Stimulated activated CD4-positive, alpha-beta T cell treated with anti-CD3 and anti-CD28 coated beads, Interleukin-15, amount 100 ng/mL, for 48 hours (primary cell): ENCODE results near the gene FOXO6.

ENCODE experiments used
- DNase-seq, 2 donors: peaks; one replicate each; pipeline ENCODE4 v3.0.0-alpha.2; 2020; ENCODE audit warnings: low read depth in 2 of 2

Gene FOXO6

GRCh38 chr1:41383094-41383852 lies 22.0 kb downstream of the FOXO6 start:
- peak in 1 of 2 donors; percentile 40 for DNase-seq

DNA sequence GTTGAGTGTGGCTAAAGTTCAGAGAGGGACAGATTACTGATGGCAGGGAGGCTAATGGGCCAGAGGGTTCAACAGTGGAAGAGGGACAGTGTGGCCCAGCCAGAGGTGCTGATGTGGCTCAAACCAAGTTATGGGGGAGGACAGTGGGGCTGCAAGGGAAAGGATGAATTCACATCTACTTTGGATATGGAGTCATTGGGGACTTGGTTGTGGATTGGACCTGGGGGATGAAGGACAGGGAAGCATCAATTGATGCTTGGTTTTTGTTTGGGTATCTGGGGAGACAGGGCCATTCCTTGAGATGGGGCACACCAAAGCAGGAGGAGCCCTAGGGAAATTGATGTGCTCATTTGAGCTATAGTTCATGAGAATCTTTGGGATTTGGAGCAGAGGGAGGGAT lies 23.3 kb downstream of the FOXO6 start:
- no peak for DNase-seq

DNA sequence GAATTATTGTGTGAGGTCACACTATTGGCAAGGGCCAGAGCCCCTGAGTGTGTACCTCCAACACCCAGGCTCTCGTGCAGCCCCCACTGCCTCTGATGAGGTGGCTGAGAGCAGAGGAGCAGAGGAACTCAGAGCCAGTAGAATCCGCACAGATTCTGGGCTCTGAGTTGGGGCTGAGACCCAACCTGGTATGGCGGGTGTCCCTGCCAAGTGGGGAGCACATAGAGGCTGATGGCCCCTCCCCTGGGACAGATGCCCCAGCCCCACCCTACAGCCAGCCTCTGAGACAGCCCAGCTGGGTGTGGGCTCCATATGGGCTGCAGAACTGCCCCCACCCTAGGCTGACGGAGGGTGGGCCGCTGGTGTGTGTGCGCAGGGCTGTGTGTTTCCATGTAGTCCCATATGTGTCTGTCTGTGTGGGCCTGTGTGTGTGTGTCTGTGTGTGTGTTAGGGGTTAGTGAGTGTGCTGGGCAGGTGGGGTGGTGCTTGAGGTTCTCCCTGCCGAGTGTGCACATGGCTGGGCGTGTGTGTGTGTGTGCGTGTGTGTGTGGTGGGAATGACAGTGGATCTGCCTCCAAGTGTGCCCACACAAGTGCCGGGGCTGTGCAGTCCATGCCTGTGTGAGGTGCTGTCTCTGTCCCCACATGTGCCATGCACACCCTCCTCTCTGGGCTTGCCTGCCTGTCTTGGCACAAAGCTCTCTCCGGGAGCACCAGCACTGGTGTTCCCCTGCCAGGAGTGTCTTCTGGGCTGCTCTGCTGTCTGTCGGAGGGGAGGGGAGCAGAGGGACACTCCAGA lies 24.4 kb downstream of the FOXO6 start:
- DNase-seq, result no peak

- DNase-seq, result no peak
Measured at GRCh38 chr1:41386196-41386663, 25.0 kb downstream of the FOXO6 start.

- no peak for DNase-seq
Measured at GRCh38 chr1:41387667-41388091, 26.4 kb downstream of the FOXO6 start.

DNA sequence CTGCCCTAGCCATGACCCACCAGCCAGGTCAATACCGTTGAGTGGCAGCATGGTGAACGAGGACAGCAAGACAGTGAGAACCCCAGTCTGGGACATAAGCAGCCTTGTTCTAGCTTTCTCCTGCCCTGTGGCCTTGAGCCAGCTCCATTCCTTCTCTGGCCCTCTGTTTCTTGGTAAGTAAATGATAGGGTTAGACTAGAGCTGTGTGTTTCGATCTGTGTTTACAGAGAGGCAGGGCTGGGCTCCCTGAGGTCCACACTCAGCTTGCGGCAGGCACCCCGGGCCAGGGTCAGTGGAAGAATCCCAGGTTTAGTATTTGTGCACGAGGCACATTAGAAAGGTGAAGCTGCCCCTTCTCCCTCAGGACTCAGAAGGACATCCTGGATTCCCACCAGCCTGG lies 27.3 kb downstream of the FOXO6 start:
- DNase-seq, result no peak

DNA sequence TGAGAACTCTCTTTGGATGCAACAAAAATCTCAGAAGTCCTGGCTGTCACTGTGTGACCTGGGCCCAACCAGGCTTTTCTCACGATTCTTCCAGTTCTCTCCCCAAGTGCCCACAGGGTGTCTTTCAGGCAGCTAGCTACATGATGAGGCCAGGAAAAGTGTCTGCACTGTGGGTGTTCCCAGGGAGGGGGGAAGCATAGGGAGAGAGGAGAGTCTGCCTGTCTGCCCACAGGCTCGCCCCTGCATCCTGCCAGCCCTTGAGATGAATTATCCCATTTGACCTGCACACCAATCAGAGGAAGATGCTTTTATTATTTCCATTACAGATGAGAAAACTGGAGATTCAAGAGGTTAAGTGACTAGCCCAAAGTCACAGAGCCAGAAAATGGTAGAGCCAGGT lies 27.8 kb downstream of the FOXO6 start:
- DNase-seq, result no peak

GRCh38 chr1:41390166-41390565 lies 28.9 kb downstream of the FOXO6 start:
- DNase-seq, result no peak

DNA sequence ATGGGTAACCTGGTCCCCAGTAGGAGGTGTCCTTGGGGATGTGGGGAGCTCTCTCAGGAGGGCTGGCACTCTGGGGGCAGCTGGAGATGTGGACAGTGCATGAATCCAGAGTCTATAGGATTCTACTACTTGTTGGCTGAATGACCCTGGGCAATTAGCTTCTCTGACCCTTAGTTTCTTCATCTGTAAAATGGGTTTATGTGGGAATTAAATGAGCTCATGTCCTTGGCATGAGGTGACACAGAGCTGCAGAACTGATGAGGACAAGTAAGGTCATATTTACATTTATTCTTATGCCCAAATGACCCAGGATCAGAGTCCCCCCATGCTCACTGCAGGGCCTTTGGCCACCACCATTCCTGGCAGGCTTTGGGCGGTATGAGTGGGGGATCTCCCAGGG lies 29.3 kb downstream of the FOXO6 start:
- no peak for DNase-seq

GRCh38 chr1:41391834-41392527 lies 30.7 kb downstream of the FOXO6 start:
- DNase-seq, result no peak

DNA sequence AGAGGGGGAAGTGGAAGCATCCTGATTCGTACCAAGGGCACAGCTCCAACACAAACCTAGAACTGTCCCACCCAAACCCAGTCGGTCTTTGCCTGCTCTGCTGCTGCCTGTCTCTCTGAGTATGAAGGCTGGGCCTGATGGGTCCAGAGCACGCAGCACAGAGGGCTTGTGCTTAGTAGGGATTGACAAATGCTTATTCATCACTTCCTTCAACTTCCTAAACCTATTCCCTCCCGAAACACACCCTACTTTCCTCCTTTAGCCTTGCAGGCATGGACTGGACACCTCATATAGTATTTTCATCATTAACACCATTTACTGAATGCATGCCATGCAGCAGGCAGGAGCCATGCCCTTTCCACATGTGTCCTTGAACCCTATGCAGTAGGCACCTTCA lies 31.3 kb downstream of the FOXO6 start:
- DNase-seq, result no peak

DNA sequence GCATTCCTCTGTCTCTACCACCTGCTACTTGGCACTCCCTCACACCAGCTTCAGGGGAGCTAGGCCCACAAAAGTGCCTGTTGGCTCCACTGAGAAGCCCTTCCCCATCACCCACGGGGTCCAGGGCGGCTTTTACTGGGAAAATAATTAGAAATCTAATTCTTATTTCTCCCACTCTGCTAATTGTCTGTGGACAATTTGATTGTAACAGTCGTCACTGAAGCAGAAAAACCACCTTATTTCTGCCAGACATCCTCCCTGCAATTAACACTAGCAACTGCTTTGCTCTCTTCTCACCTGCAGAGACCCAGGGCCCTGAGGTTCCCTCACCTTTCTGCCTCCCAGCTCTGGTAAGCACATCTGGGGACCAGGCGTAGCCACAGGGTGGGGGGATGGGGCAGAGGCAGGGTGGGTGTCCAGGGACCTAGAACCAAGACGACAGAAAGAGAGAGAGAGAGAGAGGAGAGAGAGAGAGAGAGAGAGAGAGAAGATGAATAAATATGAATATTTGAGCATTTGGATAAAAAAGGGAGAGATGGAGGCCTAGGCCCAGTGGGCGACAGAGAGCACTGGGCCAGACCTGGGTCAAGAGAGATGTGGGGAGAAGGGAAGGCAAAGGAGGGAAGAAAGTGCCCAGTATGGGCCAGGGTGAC lies 32.6 kb downstream of the FOXO6 start:
- DNase-seq, result no peak

- DNase-seq, result no peak
Measured at GRCh38 chr1:41394369-41394744, 33.1 kb downstream of the FOXO6 start.

GRCh38 chr1:41394959-41395956 lies 34.0 kb downstream of the FOXO6 start:
- no peak for DNase-seq

GRCh38 chr1:41396084-41396483 lies 34.9 kb downstream of the FOXO6 start:
- no peak for DNase-seq

DNA sequence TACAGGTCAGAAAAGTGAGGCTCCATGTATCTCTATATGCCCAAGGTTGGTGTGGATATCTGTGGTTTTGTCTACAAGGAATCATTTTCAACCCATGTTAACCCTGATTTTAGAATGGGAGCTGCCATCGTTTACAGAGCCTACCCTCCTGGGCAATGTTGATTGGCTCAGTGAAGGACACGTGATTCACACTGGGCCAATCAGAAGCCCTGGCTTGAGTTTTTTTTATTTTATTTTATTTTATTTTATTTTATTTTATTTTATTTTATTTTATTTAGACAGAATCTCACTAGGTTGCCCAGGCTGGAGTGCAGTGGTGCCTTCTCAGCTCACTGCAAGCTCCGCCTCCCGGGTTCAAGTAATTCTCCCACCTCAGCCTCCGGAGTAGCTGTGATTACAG lies 35.8 kb downstream of the FOXO6 start:
- DNase-seq, result no peak

GRCh38 chr1:41397753-41398330 lies 36.6 kb downstream of the FOXO6 start:
- DNase-seq, result no peak

- no peak for DNase-seq
Measured at GRCh38 chr1:41399145-41399795, 38.0 kb downstream of the FOXO6 start.

DNA sequence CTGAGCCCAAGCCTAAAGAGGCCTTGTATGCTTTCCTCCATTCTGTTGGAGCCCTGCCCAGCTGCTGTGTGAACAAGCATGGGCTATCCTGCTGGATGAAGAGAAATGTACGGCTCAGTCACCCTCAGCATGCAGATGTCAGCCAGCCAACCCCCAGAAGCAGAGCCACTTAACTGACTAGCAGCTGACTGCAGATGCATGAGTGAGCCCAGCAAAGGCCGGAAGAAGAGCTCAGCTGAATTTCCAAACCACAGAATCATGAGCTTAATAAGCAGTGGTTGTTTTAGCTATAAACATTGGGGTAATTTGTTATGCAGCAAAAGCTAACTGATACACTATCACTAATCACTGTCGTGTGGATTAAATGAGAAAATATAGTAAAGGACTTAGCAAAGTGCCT lies 39.0 kb downstream of the FOXO6 start:
- DNase-seq, result no peak

DNA sequence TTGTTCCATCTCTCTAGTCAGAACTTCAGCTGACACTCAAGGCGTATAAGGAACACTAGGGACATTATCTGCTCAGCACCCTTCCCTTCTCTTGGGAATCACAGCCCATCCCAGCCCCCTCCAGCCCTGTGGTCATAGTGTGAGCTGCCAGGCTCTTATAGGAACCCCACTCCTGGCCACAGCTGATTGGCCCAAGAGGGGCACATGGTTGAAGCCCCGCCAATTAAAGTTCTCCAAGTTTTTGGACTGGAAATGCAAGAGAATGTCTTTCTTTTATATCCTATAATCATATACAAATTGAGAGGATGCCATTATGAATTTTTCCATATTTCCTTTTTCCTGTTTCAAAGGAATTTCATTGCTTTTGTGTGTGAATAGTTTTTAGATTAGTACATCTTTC lies 40.7 kb downstream of the FOXO6 start:
- DNase-seq, result no peak
